HG03045 (cell line): ENCODE data around the gene HNRNPH3.

Experiments
- ATAC-seq: cut with Tn5 transposase; IDR thresholded peaks from one replicate; pipeline ENCODE4 v1.9.1; 2021; ENCODE audit warnings: mild to moderate bottlenecking, moderate library complexity; ENCODE audit not compliant: unreplicated experiment

HNRNPH3 gene

DNA sequence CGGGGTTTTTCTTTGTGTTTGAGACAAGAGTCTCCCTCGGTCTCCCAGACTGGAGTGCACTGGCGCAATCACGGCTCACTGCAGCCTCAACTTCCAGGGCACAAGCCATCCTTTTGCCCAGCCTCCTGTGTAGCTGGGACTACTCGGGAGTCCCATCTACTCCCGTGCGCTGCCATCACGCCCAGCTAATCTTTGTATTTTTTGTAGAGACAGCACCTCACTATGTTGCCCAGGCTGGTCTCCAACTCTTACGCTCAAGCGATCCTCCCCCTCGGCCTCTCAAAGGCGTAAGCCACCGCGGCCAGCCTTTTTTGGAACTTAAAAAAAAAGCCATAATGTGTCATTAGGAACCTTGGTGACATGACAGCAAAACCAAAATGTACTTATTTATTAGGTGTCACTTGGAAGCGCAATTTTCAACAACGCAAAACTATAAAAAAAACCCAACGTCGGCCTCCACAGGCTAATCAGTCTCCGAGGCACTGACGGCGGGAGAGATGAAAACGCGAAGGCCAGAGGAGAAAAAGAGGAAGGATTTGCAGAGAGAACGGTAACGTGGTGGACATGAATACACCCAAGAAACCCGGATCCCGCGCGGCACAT, 911 bp upstream of the HNRNPH3 start:
- no peak for ATAC-seq

DNA sequence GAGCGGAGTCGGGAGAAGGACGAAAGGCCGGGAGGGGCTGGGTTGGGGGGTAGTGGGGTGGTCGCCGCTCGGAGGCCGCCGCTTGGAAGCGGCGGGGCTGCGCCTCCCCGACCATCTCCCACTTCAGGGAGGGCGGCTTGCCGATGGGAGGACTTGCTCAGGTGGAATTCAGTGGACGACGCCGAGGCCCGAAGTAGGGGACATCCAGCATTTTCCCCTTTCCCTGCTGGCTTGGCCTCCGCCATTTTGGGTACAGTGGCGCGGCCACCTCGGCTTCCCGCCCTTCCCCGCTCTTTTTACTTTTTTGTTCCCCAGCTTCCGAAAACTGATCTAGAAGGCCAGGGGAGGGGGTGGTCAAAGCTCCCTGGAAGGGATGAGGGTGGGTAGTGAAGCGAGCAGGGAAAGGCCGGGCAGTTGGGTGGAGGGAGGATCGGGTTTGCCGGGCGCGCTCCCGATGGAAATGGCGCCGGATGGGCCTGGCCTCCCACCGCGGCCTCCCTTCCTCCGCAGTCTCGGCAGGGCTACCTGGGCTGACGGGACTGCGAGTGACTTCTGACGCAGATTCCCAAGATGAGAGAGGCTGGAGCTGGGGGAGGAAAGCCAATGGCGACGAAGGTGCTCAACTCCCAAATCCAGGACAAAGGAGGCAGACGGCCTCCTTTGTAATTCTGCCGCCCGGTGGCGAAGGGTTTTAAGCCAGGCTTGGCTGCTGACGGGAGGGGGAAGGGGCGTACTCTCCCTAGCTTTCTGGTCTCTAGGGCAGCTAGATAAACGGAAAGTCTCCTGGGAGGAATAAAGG, 594 bp downstream of the HNRNPH3 start, which contains the start of gene PBLD:
PBLD (minus strand) TSS at position 670 of the 799 bp plus-strand sequence. CDS start 26,084 bp downstream, outside the sequence.
- ATAC-seq, result peak; percentile 21

DNA sequence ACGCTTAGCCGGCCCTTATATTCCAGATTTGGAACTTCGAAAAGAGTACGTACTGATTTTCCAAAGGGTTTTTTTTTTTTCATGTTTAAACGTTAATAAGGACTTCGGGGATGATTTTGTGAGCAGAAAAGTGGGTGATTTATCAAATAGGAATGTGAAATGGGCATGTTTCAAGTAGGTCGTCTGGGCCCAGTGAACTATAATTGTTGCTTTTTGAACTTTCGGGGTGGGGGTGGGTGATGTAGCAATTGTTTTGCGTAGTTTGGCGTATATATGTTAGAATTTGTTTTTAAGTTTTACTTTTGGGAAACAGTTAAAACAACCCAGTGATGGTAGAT, 1.2 kb downstream of the HNRNPH3 start:
- no peak for ATAC-seq

DNA sequence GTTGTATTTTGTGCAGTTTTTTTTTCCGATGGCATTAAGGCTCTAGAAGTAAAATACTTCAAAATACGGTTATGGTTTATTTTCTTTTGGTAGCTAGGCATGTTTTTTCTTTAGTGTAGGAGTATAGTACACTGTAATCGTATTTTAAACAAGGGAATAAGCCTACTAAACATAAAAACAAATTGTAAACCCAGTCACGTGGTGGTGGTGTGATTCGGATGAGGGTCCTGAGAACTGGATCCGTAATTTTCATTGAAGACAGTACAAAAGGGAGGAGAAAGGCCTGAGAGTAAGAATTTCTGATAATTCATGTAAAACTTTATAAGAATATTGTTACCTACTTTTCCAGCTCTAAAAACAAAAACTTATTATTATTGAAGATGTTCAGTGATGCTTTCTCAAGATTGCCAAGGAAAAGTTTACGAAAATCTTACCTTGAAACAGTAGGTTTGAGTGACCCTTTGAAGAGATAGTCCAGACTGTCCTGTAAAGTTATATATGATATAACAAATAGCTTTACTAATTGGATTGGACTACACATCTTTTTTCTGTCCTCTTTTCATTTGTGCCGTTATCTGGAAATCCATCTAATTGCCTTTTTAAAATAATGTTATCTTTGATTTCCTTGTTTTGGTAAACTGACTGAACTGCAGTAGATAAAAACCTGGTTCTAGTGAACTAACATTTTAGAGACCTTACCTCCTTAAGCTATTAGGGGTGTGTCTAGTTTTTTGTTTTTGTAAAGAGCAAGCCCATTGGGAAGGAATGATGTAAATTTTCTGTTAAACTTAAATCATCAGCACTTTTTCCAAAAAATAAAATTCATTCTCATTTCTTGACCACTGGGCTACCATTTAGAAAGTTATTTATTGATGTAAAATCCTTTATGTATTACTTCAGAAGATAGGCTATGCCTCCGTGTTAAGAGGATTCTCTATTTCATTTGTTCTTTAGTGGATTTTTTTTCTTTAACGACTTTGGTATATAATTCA, 1.9 kb downstream of the HNRNPH3 start:
- no peak for ATAC-seq

DNA sequence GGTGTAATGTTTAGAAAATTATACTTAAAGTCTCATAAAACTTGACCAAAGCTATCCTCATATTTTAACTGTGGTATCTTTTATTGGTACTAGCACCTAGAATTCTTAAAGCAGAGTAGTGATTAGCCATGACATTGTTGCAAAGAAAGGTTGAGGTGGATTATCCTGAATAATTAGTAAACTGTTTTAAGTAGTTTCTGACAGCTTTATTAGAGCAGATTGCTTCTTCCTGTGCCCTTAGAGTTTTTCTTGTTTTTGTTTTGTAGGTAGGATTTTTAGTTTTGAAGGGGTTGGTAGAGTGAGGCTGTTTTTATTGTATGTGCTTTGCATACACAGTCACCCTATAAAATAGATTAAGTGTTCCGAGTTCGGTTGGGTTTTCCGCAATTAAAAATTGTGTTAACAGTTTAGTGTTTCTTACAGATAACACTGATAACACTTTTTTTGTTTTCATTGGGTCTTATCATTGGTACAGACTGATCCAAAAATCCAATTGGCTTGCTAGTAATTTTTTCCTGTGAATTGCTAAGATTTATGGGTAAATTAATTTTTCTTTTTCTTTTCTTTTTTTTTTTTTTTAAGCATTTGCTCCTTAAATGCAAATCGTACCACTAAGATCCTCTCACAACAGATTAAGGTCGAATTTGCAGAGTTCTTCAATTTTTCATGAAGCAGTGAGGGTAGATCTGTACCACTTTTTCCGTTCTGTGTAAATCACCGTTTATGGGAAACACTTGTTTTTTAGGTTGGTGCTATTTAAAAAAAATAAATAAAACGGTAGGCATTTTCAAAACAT, 3.0 kb downstream of the HNRNPH3 start:
- ATAC-seq, result no peak

DNA sequence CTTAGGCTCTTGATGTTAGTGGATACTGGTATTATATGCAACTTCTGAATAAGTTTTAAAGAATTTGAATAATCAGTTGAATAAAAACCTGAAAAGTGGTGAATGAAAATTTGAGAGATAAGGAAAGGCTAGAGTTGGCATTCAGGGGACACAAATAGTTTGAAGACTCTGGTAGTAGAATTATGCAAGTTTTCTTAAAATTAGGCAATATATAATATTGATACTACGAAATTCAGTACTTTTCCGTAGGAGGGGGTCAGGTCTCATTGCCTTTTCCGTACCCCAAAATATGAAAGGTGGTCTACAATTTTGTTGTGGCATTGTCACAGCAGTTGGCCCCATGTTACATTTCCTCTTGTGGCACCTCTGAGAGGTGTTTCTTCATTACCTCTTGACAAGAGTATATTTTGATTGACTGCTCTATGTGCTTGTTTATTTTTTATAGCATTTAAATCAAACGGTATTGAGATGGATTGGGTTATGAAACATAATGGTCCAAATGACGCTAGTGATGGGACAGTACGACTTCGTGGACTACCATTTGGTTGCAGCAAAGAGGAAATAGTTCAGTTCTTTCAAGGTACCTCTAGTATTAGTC, 5.0 kb downstream of the HNRNPH3 start:
- ATAC-seq, result no peak

DNA sequence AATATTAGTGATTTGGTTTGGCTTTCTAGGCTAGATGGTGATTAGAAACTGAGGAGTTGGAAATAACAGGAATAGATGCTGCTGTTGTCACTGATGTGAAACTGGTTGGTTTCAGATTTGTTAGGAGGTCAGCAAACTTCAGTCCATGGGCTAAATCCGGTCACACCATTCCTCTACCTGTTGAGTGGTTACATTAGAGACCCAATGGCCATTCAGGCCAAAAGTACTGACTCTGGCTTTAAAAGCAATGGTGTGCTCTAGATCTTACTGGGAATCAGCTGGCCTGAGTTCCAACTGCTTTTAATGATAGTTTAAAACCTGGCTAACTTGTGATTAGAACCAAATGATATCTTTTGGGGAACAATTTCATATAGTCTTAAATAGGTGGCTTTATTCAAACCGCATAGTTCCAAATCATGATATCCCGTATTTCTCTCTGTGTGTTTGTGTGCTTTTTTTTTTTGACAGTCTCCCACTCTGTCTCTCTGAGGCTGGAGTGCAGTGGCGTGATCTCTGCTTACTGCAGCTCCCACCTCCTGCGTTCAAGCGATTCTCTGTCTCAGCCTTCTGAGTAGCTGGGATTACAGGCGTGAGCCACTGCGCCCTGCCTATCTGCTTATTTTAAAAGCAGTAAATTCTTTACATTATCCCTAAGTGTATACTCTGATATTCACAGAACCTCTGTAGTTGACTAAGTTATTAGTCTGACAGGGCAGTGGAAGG, 8.7 kb downstream of the HNRNPH3 start:
- ATAC-seq, result no peak

DNA sequence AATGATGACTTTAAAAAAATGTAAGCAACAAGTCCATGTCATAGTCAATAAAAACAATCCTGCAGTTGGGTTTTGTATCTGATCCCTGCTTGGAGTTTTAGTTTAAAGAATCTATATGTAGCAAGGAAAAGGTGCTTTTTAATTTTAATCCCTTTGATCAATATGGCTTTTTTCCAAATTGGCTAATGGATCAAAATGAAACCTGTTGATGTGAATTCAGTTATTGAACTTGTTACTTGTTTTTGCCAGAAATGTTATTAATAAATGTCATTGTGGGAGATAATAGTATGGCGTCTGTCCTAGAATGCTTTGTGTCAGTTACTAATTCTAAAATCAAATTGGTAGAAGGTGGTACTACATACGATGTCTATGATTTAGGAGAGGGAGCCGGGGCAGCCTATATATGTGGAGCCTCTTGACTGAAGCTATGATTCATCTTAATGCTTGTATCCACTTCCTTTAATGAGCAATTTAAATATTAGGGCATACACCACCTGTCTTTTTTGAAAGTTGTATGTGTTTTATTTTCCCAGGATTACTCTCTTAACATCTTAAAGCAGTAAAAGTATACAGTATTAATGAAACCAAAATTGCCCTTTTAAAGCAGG, 11.1 kb downstream of the HNRNPH3 start:
- ATAC-seq, result no peak

DNA sequence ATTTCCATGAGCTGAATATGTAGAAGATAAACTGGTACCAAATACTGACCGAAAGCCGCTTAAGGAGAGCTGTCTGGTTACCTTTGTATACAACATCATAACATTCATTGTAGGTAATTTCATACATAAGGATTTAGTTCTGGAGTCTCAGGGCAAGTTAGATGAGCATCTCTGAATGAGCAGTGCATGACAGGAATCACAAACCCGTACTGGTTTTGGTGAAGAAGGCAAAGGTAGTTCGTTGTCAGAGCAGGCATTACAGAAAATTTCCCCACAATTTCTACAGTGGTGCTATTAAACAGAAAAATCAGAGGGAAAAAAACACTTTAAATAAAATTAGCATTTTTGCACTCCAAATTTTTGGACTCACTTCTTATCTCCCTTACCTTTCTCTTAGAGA, 13.8 kb downstream of the HNRNPH3 start:
- ATAC-seq, result no peak

DNA sequence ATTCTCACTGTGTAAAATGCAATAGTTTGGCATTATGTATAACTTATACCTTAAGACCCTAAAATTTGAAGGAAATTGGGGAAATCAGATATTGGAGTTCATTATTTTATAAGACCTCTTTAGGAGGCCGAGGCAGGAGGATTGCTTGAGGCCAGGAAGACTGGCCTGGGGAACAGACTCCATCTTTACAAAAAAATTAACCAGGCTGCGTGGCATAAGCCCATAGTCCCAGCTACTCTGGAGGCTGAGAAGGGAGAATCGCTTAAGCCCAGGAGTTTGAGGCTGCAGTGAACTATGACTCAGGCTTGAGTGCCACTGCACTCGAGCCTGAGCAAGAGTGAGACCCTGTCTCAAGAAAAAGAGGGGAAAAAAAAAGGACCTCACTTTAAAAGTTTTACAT, 14.9 kb downstream of the HNRNPH3 start:
- no peak for ATAC-seq

DNA sequence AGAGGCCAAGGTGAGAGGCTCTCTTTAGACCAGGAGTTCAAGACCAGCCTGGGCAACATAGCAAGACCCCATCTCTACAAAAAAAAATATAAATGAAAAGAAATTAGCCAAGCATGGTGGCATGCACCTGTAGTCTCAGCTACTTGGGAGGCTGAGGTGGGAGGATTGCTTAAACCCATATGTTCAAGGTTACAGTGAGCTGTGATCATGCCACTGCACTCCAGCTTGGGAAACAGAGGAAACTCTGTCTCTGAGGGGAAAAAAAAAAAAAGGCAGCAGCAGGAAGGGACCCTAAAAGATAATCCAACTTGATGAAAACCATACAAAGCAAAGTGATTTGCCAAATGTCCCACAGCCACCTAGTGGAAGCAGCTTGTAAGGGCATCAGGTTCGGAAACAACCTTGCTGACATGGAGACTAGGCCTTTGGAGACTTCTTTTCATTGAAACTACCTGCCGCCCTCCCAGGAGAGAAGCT, 16.4 kb downstream of the HNRNPH3 start:
- no peak for ATAC-seq

DNA sequence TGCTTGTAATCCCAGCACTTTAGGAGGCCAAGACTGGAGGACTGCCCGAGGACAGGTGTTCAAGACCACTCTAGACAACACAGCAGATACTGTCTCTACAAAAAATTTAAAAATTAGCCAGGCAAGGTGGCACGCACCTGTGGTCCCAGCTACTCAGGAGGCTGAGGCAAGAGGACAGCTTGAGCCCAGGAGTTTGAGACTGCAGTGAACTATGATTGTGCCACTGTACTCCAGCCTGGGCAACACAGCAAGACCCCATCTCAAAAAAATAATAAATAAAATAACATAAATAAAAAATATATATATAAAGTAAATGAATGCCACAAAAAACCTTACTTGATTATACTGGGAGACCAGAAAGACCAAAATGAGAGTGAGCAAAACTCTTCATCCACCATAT, 21.7 kb downstream of the HNRNPH3 start:
- ATAC-seq, result no peak

DNA sequence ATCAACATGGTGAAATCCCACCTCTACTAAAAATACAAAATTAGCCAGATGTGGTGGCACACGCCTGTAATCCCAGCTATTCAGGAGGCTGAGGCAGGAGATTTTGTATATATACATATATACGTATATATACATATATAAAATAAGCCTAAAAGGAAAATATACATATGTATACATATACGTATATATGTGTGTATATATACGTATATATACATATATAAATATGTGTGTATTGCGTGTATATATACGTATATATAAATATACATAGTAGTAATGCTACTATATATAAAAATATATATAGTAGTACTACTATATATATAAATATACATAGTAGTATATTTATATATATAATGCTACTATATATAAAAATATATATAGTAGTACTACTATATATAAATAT, 27.3 kb downstream of the HNRNPH3 start:
- ATAC-seq, result no peak

DNA sequence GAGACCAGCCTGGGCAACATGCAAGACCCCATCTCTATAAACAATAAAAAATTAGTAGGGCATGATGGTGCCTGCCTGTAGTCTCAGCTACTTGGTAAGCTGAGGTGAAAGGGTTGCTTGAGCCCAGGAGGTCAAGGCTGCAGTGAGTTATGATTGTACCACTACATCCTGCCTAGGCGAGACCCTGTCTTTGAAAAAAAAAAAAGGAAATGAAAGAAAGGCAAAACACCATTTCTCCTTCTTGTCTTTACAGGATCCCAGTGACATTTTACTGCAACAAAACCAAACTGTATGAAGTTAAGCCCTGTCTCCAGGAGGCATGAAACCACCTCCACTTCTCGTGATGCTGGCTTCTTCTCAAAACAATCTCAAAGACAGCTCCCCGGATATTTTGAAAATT, 30.7 kb downstream of the HNRNPH3 start:
- no peak for ATAC-seq

DNA sequence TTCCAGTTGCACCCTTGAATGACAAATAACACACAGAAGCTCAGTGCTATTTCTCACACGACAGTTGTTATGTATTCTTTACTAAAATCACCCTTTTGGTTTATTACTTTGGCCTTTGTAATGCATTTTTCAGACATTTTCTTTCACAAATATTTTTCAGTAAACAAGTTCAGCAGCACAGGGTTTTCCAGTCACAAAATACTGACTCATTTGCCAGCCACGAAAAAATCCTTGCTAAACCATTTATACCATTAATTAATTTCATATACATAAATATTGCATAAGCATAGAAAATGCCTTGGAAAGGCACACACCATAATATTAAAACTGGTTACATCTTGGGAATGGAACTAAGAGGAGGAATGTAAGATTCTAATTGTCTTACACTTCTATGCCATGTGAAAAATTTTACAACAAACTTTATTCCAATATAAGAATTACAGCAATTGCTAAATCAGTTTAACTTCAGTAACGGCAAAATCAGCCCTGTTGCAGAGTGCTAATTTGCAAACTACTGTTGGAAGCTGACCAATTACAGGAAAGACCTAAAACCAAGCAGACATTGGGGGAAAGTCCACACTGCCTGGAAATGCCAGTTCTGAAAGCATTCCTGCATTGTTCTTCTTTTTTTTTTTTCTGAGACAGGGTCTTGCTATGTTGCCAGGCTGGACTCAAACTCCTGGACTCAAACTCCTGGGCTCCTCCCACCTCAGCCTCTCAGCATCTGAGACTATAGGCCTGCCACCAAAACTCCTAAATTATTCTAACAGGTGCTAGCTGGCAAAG, 32.4 kb downstream of the HNRNPH3 start:
- ATAC-seq, result no peak

DNA sequence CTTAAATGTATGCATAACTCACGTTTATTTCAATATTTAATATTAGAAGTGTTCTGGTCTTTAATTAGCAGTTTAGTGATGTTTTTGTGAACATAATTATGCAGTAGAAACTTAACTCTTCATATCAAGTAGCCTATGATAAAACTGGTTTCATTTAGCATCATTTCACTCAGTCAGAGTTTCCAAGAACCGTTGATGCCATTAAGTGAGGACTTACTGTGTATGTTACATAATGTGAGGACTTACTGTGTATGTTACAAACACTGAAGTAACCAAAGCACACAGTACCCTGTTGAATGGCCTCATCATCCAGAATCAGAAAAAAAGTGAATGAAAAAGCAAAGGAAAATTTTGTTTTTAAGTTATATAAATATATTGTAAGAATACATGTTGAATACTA, 33.7 kb downstream of the HNRNPH3 start:
- ATAC-seq, result no peak

DNA sequence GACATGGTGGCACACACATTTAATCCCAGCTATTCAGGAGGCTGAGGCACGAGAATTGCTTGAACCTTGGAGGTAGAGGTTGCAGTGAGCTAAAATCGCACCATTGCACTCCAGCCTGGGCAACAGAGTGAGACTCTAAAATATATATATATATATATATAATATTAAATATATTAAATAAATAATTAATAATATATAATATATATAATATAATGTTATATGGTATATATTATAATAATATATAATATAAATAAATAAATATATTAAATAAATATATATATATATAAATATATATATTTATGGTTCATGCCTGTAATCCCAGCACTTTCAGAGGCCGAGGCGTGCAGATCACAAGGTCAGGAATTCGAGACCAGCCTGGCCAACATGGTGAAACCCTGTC, 34.7 kb downstream of the HNRNPH3 start:
- no peak for ATAC-seq

DNA sequence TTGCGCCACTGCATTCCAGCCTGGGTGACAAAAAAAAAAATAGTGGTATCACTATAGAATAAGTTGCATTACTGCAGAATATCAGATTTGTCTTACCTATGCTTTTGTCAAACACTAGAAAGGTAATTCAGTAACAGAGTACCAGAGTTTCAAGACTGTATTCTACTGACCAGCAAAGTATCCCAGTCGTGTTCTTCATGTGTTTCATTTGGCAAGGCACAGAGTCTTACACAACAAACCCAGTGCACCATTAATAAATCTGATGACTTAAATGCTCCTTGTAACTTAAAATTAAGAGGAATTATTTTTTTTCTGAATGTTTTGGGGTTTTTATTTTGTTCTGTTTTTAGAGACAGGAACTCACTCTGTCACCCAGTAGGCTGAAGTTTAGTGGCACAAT, 35.3 kb downstream of the HNRNPH3 start:
- ATAC-seq, result no peak
